ENCODE measurements around the gene ARHGAP15.

DNA sequence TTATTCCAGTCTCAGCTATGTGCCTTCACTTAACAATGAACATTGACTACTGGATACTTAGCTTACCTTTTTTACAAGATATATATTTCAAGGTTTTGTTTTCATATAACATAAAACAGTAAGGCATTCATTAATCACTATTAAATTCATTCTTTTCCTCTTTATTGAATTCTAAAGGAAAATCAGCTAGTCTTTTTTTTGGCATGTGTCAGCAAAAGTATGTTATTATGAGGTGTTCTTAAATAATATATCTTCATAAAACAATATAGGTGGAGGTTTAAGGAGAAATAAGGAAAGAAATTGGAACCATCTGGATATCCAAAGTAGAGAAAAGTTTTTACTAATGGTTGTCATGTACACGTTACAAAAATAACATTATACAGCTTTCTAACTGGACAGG is 472.6 kb downstream of the ARHGAP15 start:
- TF ChIP-seq, protein P1, sequence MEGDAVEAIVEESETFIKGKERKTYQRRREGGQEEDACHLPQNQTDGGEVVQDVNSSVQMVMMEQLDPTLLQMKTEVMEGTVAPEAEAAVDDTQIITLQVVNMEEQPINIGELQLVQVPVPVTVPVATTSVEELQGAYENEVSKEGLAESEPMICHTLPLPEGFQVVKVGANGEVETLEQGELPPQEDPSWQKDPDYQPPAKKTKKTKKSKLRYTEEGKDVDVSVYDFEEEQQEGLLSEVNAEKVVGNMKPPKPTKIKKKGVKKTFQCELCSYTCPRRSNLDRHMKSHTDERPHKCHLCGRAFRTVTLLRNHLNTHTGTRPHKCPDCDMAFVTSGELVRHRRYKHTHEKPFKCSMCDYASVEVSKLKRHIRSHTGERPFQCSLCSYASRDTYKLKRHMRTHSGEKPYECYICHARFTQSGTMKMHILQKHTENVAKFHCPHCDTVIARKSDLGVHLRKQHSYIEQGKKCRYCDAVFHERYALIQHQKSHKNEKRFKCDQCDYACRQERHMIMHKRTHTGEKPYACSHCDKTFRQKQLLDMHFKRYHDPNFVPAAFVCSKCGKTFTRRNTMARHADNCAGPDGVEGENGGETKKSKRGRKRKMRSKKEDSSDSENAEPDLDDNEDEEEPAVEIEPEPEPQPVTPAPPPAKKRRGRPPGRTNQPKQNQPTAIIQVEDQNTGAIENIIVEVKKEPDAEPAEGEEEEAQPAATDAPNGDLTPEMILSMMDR (IDR thresholded peaks at IDR 0.05), result no peak
- no peak for TF ChIP-seq POLR2A (IDR thresholded peaks at IDR 0.05)

Data from adrenal gland (tissue), 5 donors.